Measurements from ENCODE around the gene LRG1.
"Not testable (repeated sequence)": the region's sequence is repeated elsewhere in the genome, so short reads cannot be mapped to it uniquely, and the experiment has no call there.

DNA sequence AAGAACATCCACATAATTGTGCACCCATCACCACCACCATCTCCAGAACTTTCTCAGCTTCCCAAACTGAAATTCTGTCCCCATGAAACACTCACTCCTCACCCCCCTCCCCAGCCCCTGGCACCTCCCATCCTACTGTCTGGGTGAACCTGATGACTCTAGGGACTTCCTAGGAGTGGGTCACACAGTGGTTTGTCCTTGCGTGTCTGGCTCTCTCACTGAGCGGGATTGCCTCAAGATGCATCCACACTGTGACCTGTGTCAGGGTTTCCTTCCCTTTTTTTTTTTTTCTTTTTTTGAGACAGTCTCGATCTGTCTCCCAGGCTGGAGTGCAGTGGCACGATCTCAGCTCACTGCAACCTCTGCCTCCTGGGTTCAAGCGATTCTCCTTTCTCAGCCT is 23.7 kb upstream of the LRG1 start:
- not testable (repeated sequence) for TF ChIP-seq POLR2A, CTCF (IDR thresholded peaks at IDR 0.05)

Measured in gastroesophageal sphincter (tissue), 3 donors.